ENCODE data around the gene TTLL6. TPM values are rescaled to one million over a fixed set of nuclear protein-coding genes. Genes with fewer than 3 reads are reported as not detected.
"Not testable (repeated sequence)": the region's sequence is repeated elsewhere in the genome, so short reads cannot be mapped to it uniquely, and the experiment has no call there.

TTLL6 gene
- total and polyA plus RNA-seq, 2 donors (not counting 3 experiments of a cell fraction or from before 2014, with no cell fraction given) = not detected

- no peaks in the 10 kb centered on the region for H3K9me3 ChIP-seq (replicated peaks; ENCODE audit: control insufficient read depth, insufficient read depth, low read length)
- no peak overlapping the region for H3K9ac ChIP-seq (replicated peaks; ENCODE audit: extremely low read depth, insufficient read depth, low read length)
- no peak for TF ChIP-seq POLR2AphosphoS5 (IDR thresholded peaks at IDR 0.05; ENCODE audit: insufficient read depth, low read depth, low read length)
- no peak for TF ChIP-seq POLR2A (IDR thresholded peaks at IDR 0.05; ENCODE audit: low read depth, low read length)
- no peak for TF ChIP-seq MYC (IDR thresholded peaks at IDR 0.05; ENCODE audit: low read depth, low read length)
- TF ChIP-seq MAX (IDR thresholded peaks at IDR 0.05; ENCODE audit: insufficient read depth, insufficient read length) = no peak
- TF ChIP-seq JUN (IDR thresholded peaks at IDR 0.05; ENCODE audit: borderline replicate concordance, insufficient read depth, insufficient read length, low read depth) = no peak
- no peak for TF ChIP-seq EZH2 (IDR thresholded peaks at IDR 0.05; ENCODE audit: borderline replicate concordance, low read depth, low read length, severe bottlenecking)
- TF ChIP-seq GATA2 (IDR thresholded peaks at IDR 0.05; ENCODE audit: insufficient read depth, insufficient read length, low read depth, low read length) = no peak
- TF ChIP-seq, protein P1, sequence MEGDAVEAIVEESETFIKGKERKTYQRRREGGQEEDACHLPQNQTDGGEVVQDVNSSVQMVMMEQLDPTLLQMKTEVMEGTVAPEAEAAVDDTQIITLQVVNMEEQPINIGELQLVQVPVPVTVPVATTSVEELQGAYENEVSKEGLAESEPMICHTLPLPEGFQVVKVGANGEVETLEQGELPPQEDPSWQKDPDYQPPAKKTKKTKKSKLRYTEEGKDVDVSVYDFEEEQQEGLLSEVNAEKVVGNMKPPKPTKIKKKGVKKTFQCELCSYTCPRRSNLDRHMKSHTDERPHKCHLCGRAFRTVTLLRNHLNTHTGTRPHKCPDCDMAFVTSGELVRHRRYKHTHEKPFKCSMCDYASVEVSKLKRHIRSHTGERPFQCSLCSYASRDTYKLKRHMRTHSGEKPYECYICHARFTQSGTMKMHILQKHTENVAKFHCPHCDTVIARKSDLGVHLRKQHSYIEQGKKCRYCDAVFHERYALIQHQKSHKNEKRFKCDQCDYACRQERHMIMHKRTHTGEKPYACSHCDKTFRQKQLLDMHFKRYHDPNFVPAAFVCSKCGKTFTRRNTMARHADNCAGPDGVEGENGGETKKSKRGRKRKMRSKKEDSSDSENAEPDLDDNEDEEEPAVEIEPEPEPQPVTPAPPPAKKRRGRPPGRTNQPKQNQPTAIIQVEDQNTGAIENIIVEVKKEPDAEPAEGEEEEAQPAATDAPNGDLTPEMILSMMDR (IDR thresholded peaks at IDR 0.05; ENCODE audit: extremely low read depth in 1 of 2, insufficient read depth in 1 of 2, low read depth in 1 of 2, low read length in 2 of 2) = no peak
- TF ChIP-seq FOS (IDR thresholded peaks at IDR 0.05; ENCODE audit: borderline replicate concordance, insufficient read depth, low read length) = no peak
- H3K9me1 ChIP-seq (replicated peaks; ENCODE audit: control insufficient read depth, extremely low read depth, insufficient read depth, low read length) = no peaks in the 10 kb centered on the region
- no peaks in the 10 kb centered on the region for H3K79me2 ChIP-seq (ENCODE audit: control insufficient read depth, insufficient read depth, low read length)
- H3K4me2 ChIP-seq (ENCODE audit: insufficient read depth, low read length) = no peak overlapping the region
- BruUV-seq (replicated peaks) = no TSS peak
- H4K20me1 ChIP-seq (replicated peaks; ENCODE audit: control insufficient read depth, extremely low read depth, insufficient read depth, low read length) = no peaks in the 10 kb centered on the region
- dilution Hi-C loops (cut with MboI; ENCODE audit: extremely low pct_ligation_motif_present, low sequenced_read_pairs) (no loop called here), intact Hi-C loops (cut with micrococcal nuclease) (no loop called here)
- H3K36me3 ChIP-seq (ENCODE audit: control insufficient read depth in 2 of 2, extremely low read depth in 1 of 2, insufficient read depth in 2 of 2, low read length in 2 of 2) = no peaks in the 10 kb centered on the region
- H3K4me1 ChIP-seq (ENCODE audit: control insufficient read depth, extremely low read depth, insufficient read depth, low read length) = peaks cover 3% of the 10 kb centered on the region
- FAIRE-seq (no peak), DNase-seq (ENCODE audit: low read depth, low spot score) (no peak)
- no peak overlapping the region for H3K27ac ChIP-seq (ENCODE audit: insufficient read depth, low read depth, low read length)
- H3K27me3 ChIP-seq (ENCODE audit: control insufficient read depth in 2 of 2, insufficient read depth in 2 of 2, low read length in 2 of 2) = peaks cover 64 to 78% of the 10 kb centered on the region in 2 experiments
- no peak overlapping the region for H2AFZ ChIP-seq (ENCODE audit: low read depth, low read length)
- no peak overlapping the region for H3K4me3 ChIP-seq (replicated peaks in 1 of 3; ENCODE audit: insufficient read depth in 1 of 3, low read depth in 1 of 3, low read length in 3 of 3)
- CTCF ChIA-PET = interaction anchor here (0.7 to 1.7 kb wide), 10 partner anchors 8 to 167 kb away, joined by 3 to 7 read pairs (median 4); no protein-coding TSS in a partner anchor
- POLR2A ChIA-PET = no interaction called here
Measured at GRCh38 chr17:48717367-48718226, 99.4 kb downstream of the TTLL6 start.

DNA sequence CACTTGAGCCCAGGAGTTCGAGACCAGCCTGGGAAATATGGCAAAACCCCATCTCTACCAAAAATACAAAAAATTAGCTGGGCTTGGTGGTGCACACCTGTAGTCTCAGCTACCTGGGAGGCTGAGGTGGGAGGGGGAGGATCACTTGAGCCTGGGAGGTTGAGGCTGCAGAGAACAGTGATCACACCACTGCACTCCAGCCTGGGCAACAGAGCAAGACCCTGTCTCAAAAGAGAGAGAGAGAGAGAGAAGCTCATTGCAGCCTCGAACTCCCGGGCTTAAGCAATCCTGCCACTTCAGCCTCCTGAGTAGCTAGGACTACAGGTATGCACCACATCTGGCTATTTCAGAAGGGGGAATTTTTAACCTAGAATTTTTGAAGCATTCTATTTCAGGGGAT is 100.5 kb downstream of the TTLL6 start:
- H3K4me2 ChIP-seq (ENCODE audit: insufficient read depth, low read length); intact Hi-C loops (cut with micrococcal nuclease); H4K20me1 ChIP-seq (replicated peaks; ENCODE audit: control insufficient read depth, extremely low read depth, insufficient read depth, low read length); H3K27ac ChIP-seq (ENCODE audit: insufficient read depth, low read depth, low read length); DNase-seq (ENCODE audit: low read depth, low spot score); H3K79me2 ChIP-seq (ENCODE audit: control insufficient read depth, insufficient read depth, low read length); dilution Hi-C loops (cut with MboI; ENCODE audit: extremely low pct_ligation_motif_present, low sequenced_read_pairs); H3K9ac ChIP-seq (replicated peaks; ENCODE audit: extremely low read depth, insufficient read depth, low read length); H3K4me1 ChIP-seq (ENCODE audit: control insufficient read depth, extremely low read depth, insufficient read depth, low read length); H3K36me3 ChIP-seq (ENCODE audit: control insufficient read depth in 2 of 2, extremely low read depth in 1 of 2, insufficient read depth in 2 of 2, low read length in 2 of 2); H2AFZ ChIP-seq (ENCODE audit: low read depth, low read length); BruUV-seq (replicated peaks); H3K9me1 ChIP-seq (replicated peaks; ENCODE audit: control insufficient read depth, extremely low read depth, insufficient read depth, low read length); H3K9me3 ChIP-seq (replicated peaks; ENCODE audit: control insufficient read depth, insufficient read depth, low read length); FAIRE-seq; H3K4me3 ChIP-seq (replicated peaks in 1 of 3; ENCODE audit: insufficient read depth in 1 of 3, low read depth in 1 of 3, low read length in 3 of 3): not testable (repeated sequence)
- CTCF ChIA-PET = interaction anchor here (1.0 to 1.7 kb wide), 4 partner anchors 9 to 162 kb away, joined by 3 to 7 read pairs (median 4); no protein-coding TSS in a partner anchor
- POLR2A ChIA-PET = interaction anchor here (0.6 kb wide), 1 partner anchor 26 kb away, joined by 5 read pairs; no protein-coding TSS in a partner anchor
- H3K27me3 ChIP-seq (ENCODE audit: control insufficient read depth in 2 of 2, insufficient read depth in 2 of 2, low read length in 2 of 2) = peaks cover 58 to 70% of the 10 kb centered on the region in 2 experiments
